GM12878 (cell line): ENCODE results near the gene GMDS. TPM values are rescaled to one million over a fixed set of nuclear protein-coding genes. Genes with fewer than 3 reads are reported as not detected.

ENCODE experiments used
- ATAC-seq: fragments of 200-7000 bp; cut with Tn5 transposase; 3 replicates; pipeline ENCODE4 v1.9.1; 2020; ENCODE audit warnings: mild to moderate bottlenecking, moderate library complexity
- BruUV-seq: library from RNA; stranded (reverse); fragments of 400-500 nt; replicated peaks from 2 replicates; lab custom pipeline; 2021; lab: Mats Ljungman, UMichigan
- CTCF ChIA-PET: fragments of 300-600 bp; sonication (Branson Sonifier 250); formaldehyde crosslinking; extraction: SDS; loops from one replicate; lab custom pipeline; 2021; ENCODE audit warnings: inconsistent platforms; lab: Yijun Ruan, JAX
- POLR2A ChIA-PET: fragments of 350-600 bp; formaldehyde crosslinking; extraction: SDS; loops from one replicate; lab custom pipeline; 2021; ENCODE audit warnings: inconsistent platforms; lab: Charles Lee
- RAD21 ChIA-PET: fragments of 300-600 bp; sonication (Branson Sonifier 250); formaldehyde crosslinking; loops from one replicate; lab custom pipeline; 2023; ENCODE audit warnings: antibody characterized with exemption; ENCODE audit not compliant: unreplicated experiment; lab: Charles Lee
- SMC1A ChIA-PET: fragments of 300-600 bp; sonication (Branson Sonifier 250); formaldehyde crosslinking; loops from one replicate; lab custom pipeline; 2023; ENCODE audit not compliant: unreplicated experiment, uncharacterized antibody; lab: Charles Lee
- DNase-seq: peaks from one replicate; pipeline ENCODE4 v3.0.0-alpha.2; 2011; ENCODE audit warnings: low read depth, low spot score
- FAIRE-seq: peaks from 3 replicates; lab custom pipeline; 2011; peaks lifted over from hg19 to GRCh38; lab: Jason Lieb, UNC
- H2AFZ ChIP-seq: 2 replicates; pipeline ENCODE4 v1.6.0; 2011; ENCODE audit warnings: low read depth, low read length, control low read depth; ENCODE audit not compliant: control insufficient read depth
- H3K27ac ChIP-seq: 2 replicates; pipeline ENCODE4 v1.5.1; 2011; ENCODE audit warnings: control low read depth; ENCODE audit not compliant: control insufficient read depth, insufficient read depth
- H3K27me3 ChIP-seq, 2 experiments: replicated peaks in 1 of 2; 2 replicates each; pipeline versions ENCODE4 v1.6.0 to v1.6.1; 2011; ENCODE audit warnings: low read length in 1 of 2; ENCODE audit not compliant: control insufficient read depth in 2 of 2, insufficient read depth in 2 of 2
- H3K36me3 ChIP-seq, 2 experiments: 2 replicates each; pipeline ENCODE4 v1.5.1; 2011; ENCODE audit warnings: low read length in 1 of 2; ENCODE audit not compliant: control insufficient read depth in 2 of 2, insufficient read depth in 2 of 2
- H3K4me1 ChIP-seq: 2 replicates; pipeline ENCODE4 v1.6.1; 2011; ENCODE audit warnings: mild to moderate bottlenecking, low read length, moderate library complexity, mixed read lengths; ENCODE audit not compliant: control insufficient read depth, insufficient read depth
- H3K4me2 ChIP-seq: 2 replicates; pipeline ENCODE4 v1.6.0; 2011; ENCODE audit warnings: control low read depth; ENCODE audit not compliant: control insufficient read depth, insufficient read depth
- H3K4me3 ChIP-seq: fragments of 200-600 bp; sonication (generic); 2 replicates; pipeline ENCODE4 v1.5.1; 2016
- H3K79me2 ChIP-seq: 2 replicates; pipeline ENCODE4 v1.6.0; 2011; ENCODE audit warnings: low read length; ENCODE audit not compliant: control insufficient read depth, insufficient read depth
- H3K9ac ChIP-seq: 2 replicates; pipeline ENCODE4 v1.8.0; 2011; ENCODE audit warnings: low read length, control low read depth, mixed read lengths; ENCODE audit not compliant: control insufficient read depth, insufficient read depth
- H3K9me3 ChIP-seq: replicated peaks from 3 replicates; pipeline ENCODE4 v1.5.1; 2011; ENCODE audit warnings: mild to moderate bottlenecking, low read length; ENCODE audit not compliant: control insufficient read depth, insufficient read depth
- H4K20me1 ChIP-seq: 2 replicates; pipeline ENCODE4 v1.6.0; 2011; ENCODE audit not compliant: control insufficient read depth, insufficient read depth
- E4F1 ChIP-seq: fragments of 450-650 bp; IDR thresholded peaks from 2 replicates; pipeline ENCODE4 v1.6.1; 2018; ENCODE audit warnings: borderline replicate concordance, mild to moderate bottlenecking; ENCODE audit not compliant: partially characterized antibody
- EP300 ChIP-seq, 2 experiments: fragments of 150-350 bp in 1 of 2; IDR thresholded peaks; 2 replicates each; pipeline ENCODE4 v1.6.1; 2011 to 2012; ENCODE audit warnings: low read depth in 2 of 2, low read length in 2 of 2, borderline replicate concordance in 1 of 2, improper control_type of control experiment in 1 of 2, inconsistent platforms in 1 of 2; ENCODE audit not compliant: control insufficient read depth in 1 of 2
- IKZF1 ChIP-seq: fragments of 450-650 bp; conservative IDR thresholded peaks from 2 replicates; pipeline ENCODE4 v1.6.1; 2017; ENCODE audit warnings: antibody characterized with exemption, mild to moderate bottlenecking
- KAT2A ChIP-seq: conservative IDR thresholded peaks from 2 replicates; pipeline ENCODE4 v1.6.1; 2011; ENCODE audit warnings: low read depth, low read length; ENCODE audit not compliant: control insufficient read depth
- RAD21 ChIP-seq: IDR thresholded peaks from 2 replicates; pipeline ENCODE4 v1.6.1; 2011; ENCODE audit warnings: mild to moderate bottlenecking, low read depth, low read length, moderate library complexity; ENCODE audit not compliant: insufficient read depth
- ZNF622 ChIP-seq: fragments of 450-650 bp; IDR thresholded peaks from 2 replicates; pipeline ENCODE4 v1.6.1; 2017; ENCODE audit warnings: mild to moderate bottlenecking, inconsistent platforms
- WGBS: methylation state at CpG from one replicate; pipeline ENCODE4 v1.1.6; 2016; ENCODE audit warnings: low lambda C conversion rate; ENCODE audit not compliant: insufficient replicate concordance, insufficient coverage; ENCODE audit errors: missing lambda C conversion rate; 5-methylcytosine and 5-hydroxymethylcytosine counted together
- in situ Hi-C: fragments of 300-500 bp; cut with MboI; formaldehyde crosslinking; loops from 9 replicates; pipeline ENCODE4 v1.14.3; 2018; ENCODE audit warnings: mixed read lengths
- intact Hi-C: fragments of 100-400 bp; cut with micrococcal nuclease; formaldehyde crosslinking; loops from one replicate; pipeline ENCODE4 v1.14.2; 2022; ENCODE audit not compliant: unreplicated experiment
- polyA plus RNA-seq, 11 experiments: library from polyadenylated mRNA; depleted of rRNA in 4 of 11; unstranded in 6 of 11; stranded (reverse) in 5 of 11; fragments of >200 nt; fragmentation: Nextera tagmentation in 4 of 11; fragmentation: Illumina TruSeq in 1 of 11; extraction: Ambion mirVana in 4 of 11; extraction: Trizol in 1 of 11; gene quantifications; 1 replicate in 1 of 11; 2 replicates in 10 of 11; pipeline versions ENCODE4 v1.2.1 to v1.2.3, GENCODE V29; 2011 to 2016; ENCODE audit warnings: inconsistent platforms in 2 of 11, missing spikeins in 2 of 11, low read depth in 1 of 11
- total RNA-seq, 4 experiments: library from RNA; depleted of rRNA in 3 of 4; stranded (reverse); fragments of >200 nt in 3 of 4; fragmentation: Illumina TruSeq in 1 of 4; extraction: Trizol in 1 of 4; gene quantifications; 2 replicates each; pipeline versions ENCODE4 v1.2.1 to v1.2.3, GENCODE V29; 2013 to 2021
- TF ChIP-seq, protein P1 (sequence below): fragments of 450-650 bp; formaldehyde crosslinking; IDR thresholded peaks from 2 replicates; pipeline ENCODE4 v1.4.0; 2022; ENCODE audit warnings: mild to moderate bottlenecking, moderate library complexity
- TF ChIP-seq, protein P2 (sequence below): fragments of 450-650 bp; IDR thresholded peaks from 2 replicates; pipeline ENCODE4 v1.6.1; 2017; ENCODE audit warnings: antibody characterized with exemption, mild to moderate bottlenecking, moderate library complexity
- TF ChIP-seq, protein P3 (sequence below): fragments of 150-350 bp; IDR thresholded peaks from 2 replicates; pipeline ENCODE4 v1.6.1; 2016; ENCODE audit warnings: low read depth, low read length

The GMDS gene
- total and polyA plus RNA-seq, 10 of the 15 experiments (the other 5 are each of a cell fraction or from before 2014, with no cell fraction given) = 0.61 to 53.8 (median 29.3) TPM

- TF ChIP-seq E4F1 (no peak), RAD21 (no peak), ZNF622 (no peak)
- TF ChIP-seq, protein P1, sequence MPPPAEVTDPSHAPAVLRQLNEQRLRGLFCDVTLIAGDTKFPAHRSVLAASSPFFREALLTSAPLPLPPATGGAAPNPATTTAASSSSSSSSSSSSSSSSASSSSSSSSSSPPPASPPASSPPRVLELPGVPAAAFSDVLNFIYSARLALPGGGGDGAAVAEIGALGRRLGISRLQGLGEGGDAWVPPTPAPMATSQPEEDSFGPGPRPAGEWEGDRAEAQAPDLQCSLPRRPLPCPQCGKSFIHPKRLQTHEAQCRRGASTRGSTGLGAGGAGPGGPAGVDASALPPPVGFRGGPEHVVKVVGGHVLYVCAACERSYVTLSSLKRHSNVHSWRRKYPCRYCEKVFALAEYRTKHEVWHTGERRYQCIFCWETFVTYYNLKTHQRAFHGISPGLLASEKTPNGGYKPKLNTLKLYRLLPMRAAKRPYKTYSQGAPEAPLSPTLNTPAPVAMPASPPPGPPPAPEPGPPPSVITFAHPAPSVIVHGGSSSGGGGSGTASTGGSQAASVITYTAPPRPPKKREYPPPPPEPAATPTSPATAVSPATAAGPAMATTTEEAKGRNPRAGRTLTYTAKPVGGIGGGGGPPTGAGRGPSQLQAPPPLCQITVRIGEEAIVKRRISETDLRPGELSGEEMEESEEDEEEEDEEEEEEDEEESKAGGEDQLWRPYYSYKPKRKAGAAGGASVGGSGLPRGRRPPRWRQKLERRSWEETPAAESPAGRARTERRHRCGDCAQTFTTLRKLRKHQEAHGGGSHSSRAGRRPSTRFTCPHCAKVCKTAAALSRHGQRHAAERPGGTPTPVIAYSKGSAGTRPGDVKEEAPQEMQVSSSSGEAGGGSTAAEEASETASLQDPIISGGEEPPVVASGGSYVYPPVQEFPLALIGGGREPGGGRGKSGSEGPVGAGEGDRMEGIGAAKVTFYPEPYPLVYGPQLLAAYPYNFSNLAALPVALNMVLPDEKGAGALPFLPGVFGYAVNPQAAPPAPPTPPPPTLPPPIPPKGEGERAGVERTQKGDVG (CRISPR knock-in tag) = no peak
These were observed 431.1 kb downstream of the GMDS start (continued) for GRCh38 chr6:1814279-1814678.

GRCh38 chr6:1812487-1812886 is 432.9 kb downstream of the GMDS start:
- DNase-seq (no peak), ATAC-seq (no peak), FAIRE-seq (no peak)
- CTCF ChIA-PET = interaction anchor here (0.7 to 1.3 kb wide), 3 partner anchors 9 to 19 kb away, joined by 3 to 5 read pairs (median 3); no protein-coding TSS in a partner anchor
- no peak overlapping the region for H3K4me3 ChIP-seq
- SMC1A ChIA-PET = interaction anchor here (1.9 kb wide), 1 partner anchor 16 kb away, joined by 4 read pairs; no protein-coding TSS in a partner anchor
- POLR2A ChIA-PET = no interaction called here
- intact Hi-C loops = no loop called here
- RAD21 ChIA-PET = interaction anchor here (1.5 kb wide), 1 partner anchor 10 kb away, joined by 4 read pairs; no protein-coding TSS in a partner anchor
- no peaks in the 10 kb centered on the region for H3K36me3 ChIP-seq
- in situ Hi-C loops = no loop called here
- H4K20me1 ChIP-seq = no peaks in the 10 kb centered on the region
- 97% methylated on average over 2 of the region's 2 CpGs for WGBS
- no TSS peak for BruUV-seq
- H3K79me2 ChIP-seq = no peaks in the 10 kb centered on the region
- no peak overlapping the region for H3K9ac ChIP-seq
- H3K27me3 ChIP-seq = no peaks in the 10 kb centered on the region
- no peaks in the 10 kb centered on the region for H3K9me3 ChIP-seq
- no peak overlapping the region for H2AFZ ChIP-seq
- H3K4me2 ChIP-seq = no peak overlapping the region
- H3K4me1 ChIP-seq = no peaks in the 10 kb centered on the region
- H3K27ac ChIP-seq = no peak overlapping the region
- TF ChIP-seq KAT2A = no peak
- TF ChIP-seq, protein P2, sequence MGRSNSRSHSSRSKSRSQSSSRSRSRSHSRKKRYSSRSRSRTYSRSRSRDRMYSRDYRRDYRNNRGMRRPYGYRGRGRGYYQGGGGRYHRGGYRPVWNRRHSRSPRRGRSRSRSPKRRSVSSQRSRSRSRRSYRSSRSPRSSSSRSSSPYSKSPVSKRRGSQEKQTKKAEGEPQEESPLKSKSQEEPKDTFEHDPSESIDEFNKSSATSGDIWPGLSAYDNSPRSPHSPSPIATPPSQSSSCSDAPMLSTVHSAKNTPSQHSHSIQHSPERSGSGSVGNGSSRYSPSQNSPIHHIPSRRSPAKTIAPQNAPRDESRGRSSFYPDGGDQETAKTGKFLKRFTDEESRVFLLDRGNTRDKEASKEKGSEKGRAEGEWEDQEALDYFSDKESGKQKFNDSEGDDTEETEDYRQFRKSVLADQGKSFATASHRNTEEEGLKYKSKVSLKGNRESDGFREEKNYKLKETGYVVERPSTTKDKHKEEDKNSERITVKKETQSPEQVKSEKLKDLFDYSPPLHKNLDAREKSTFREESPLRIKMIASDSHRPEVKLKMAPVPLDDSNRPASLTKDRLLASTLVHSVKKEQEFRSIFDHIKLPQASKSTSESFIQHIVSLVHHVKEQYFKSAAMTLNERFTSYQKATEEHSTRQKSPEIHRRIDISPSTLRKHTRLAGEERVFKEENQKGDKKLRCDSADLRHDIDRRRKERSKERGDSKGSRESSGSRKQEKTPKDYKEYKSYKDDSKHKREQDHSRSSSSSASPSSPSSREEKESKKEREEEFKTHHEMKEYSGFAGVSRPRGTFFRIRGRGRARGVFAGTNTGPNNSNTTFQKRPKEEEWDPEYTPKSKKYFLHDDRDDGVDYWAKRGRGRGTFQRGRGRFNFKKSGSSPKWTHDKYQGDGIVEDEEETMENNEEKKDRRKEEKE = no peak
- no peak for TF ChIP-seq EP300 (IDR thresholded peaks at IDR 0.05; ENCODE audit: borderline replicate concordance in 1 of 2, control insufficient read depth in 1 of 2, low read depth in 2 of 2, low read length in 2 of 2)
- TF ChIP-seq IKZF1 = no peak
- TF ChIP-seq, protein P3, sequence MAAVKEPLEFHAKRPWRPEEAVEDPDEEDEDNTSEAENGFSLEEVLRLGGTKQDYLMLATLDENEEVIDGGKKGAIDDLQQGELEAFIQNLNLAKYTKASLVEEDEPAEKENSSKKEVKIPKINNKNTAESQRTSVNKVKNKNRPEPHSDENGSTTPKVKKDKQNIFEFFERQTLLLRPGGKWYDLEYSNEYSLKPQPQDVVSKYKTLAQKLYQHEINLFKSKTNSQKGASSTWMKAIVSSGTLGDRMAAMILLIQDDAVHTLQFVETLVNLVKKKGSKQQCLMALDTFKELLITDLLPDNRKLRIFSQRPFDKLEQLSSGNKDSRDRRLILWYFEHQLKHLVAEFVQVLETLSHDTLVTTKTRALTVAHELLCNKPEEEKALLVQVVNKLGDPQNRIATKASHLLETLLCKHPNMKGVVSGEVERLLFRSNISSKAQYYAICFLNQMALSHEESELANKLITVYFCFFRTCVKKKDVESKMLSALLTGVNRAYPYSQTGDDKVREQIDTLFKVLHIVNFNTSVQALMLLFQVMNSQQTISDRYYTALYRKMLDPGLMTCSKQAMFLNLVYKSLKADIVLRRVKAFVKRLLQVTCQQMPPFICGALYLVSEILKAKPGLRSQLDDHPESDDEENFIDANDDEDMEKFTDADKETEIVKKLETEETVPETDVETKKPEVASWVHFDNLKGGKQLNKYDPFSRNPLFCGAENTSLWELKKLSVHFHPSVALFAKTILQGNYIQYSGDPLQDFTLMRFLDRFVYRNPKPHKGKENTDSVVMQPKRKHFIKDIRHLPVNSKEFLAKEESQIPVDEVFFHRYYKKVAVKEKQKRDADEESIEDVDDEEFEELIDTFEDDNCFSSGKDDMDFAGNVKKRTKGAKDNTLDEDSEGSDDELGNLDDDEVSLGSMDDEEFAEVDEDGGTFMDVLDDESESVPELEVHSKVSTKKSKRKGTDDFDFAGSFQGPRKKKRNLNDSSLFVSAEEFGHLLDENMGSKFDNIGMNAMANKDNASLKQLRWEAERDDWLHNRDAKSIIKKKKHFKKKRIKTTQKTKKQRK = no peak
